ENCODE results near the gene CYP24A1. TPM values are rescaled to one million over a fixed set of nuclear protein-coding genes. Genes with fewer than 3 reads are reported as not detected.

CYP24A1 gene
- total RNA-seq, 2 donors from 2014 or later: 0.13 TPM; not detected in 1

- TF ChIP-seq CTCF (conservative IDR thresholded peaks at IDR 0.05): no peak
- no peak for DNase-seq
- no peaks in the 10 kb centered on the region for H3K36me3 ChIP-seq (ENCODE audit: control insufficient read depth, insufficient read depth, low read length)
- H3K4me3 Mint-ChIP-seq: no peak overlapping the region
- WGBS, 2 experiments (ENCODE audit: insufficient coverage in 1 of 2, insufficient read length in 1 of 2): 100% methylated on average over 1 of the region's 2 CpGs; no CpG with 5 or more reads in 1 of the 2 experiments
- H3K9me3 Mint-ChIP-seq: no peaks in the 10 kb centered on the region
- H3K36me3 Mint-ChIP-seq (ENCODE audit: low read depth): no peaks in the 10 kb centered on the region
- H3K4me1 Mint-ChIP-seq: no peaks in the 10 kb centered on the region
- H3K27ac Mint-ChIP-seq: no peak overlapping the region
- H3K27ac ChIP-seq (ENCODE audit: low read depth, low read length): no peak overlapping the region
- H3K9ac ChIP-seq (ENCODE audit: extremely low read depth, low read length, poor library complexity, severe bottlenecking): no peak overlapping the region
- H3K27me3 Mint-ChIP-seq (ENCODE audit: insufficient read depth): no peaks in the 10 kb centered on the region
- H3K27me3 ChIP-seq (ENCODE audit: control insufficient read depth, insufficient read depth, low read length, poor library complexity, severe bottlenecking): no peaks in the 10 kb centered on the region
- H3K4me1 ChIP-seq (ENCODE audit: control insufficient read depth, insufficient read depth, low read length): no peaks in the 10 kb centered on the region
- H3K4me3 ChIP-seq (ENCODE audit: low read length): no peak overlapping the region
- no peaks in the 10 kb centered on the region for H3K9me3 ChIP-seq (ENCODE audit: control insufficient read depth, low read length)
Observed at GRCh38 chr20:54153041-54153327, 20.8 kb downstream of the CYP24A1 start.

GRCh38 chr20:54152227-54153040, 21.4 kb downstream of the CYP24A1 start:
- DNase-seq: peak; percentile 47
- Mint-ChIP-seq H3K4me3 (no peak overlapping the region), H3K27ac (no peak overlapping the region), H3K36me3 (ENCODE audit: low read depth) (no peaks in the 10 kb centered on the region), H3K9me3 (no peaks in the 10 kb centered on the region), H3K27me3 (ENCODE audit: insufficient read depth) (no peaks in the 10 kb centered on the region), H3K4me1 (no peaks in the 10 kb centered on the region)
- WGBS, 2 experiments (ENCODE audit: insufficient coverage in 1 of 2, insufficient read length in 1 of 2): 86 to 88% methylated on average over 4 to 10 of the region's 10 CpGs
- Histone ChIP-seq H3K36me3 (ENCODE audit: control insufficient read depth, insufficient read depth, low read length) (no peaks in the 10 kb centered on the region), H3K4me1 (ENCODE audit: control insufficient read depth, insufficient read depth, low read length) (no peaks in the 10 kb centered on the region), H3K27ac (ENCODE audit: low read depth, low read length) (no peak overlapping the region), H3K4me3 (ENCODE audit: low read length) (no peak overlapping the region), H3K9ac (ENCODE audit: extremely low read depth, low read length, poor library complexity, severe bottlenecking) (no peak overlapping the region), H3K9me3 (ENCODE audit: control insufficient read depth, low read length) (no peaks in the 10 kb centered on the region), H3K27me3 (ENCODE audit: control insufficient read depth, insufficient read depth, low read length, poor library complexity, severe bottlenecking) (no peaks in the 10 kb centered on the region)
- TF ChIP-seq CTCF (conservative IDR thresholded peaks at IDR 0.05): no peak

- Histone ChIP-seq H3K27me3 (ENCODE audit: control insufficient read depth, insufficient read depth, low read length, poor library complexity, severe bottlenecking) (no peaks in the 10 kb centered on the region), H3K4me3 (ENCODE audit: low read length) (no peak overlapping the region), H3K9me3 (ENCODE audit: control insufficient read depth, low read length) (no peaks in the 10 kb centered on the region), H3K9ac (ENCODE audit: extremely low read depth, low read length, poor library complexity, severe bottlenecking) (no peak overlapping the region), H3K4me1 (ENCODE audit: control insufficient read depth, insufficient read depth, low read length) (no peaks in the 10 kb centered on the region), H3K36me3 (ENCODE audit: control insufficient read depth, insufficient read depth, low read length) (no peaks in the 10 kb centered on the region), H3K27ac (ENCODE audit: low read depth, low read length) (no peak overlapping the region)
- H3K27ac Mint-ChIP-seq: no peak overlapping the region
- no peaks in the 10 kb centered on the region for H3K4me1 Mint-ChIP-seq
- no peak for DNase-seq
- H3K4me3 Mint-ChIP-seq: no peak overlapping the region
- no peak for TF ChIP-seq CTCF (conservative IDR thresholded peaks at IDR 0.05)
- 92 to 93% methylated on average over 6 to 12 of the region's 12 CpGs for WGBS, 2 experiments (ENCODE audit: insufficient coverage in 1 of 2, insufficient read length in 1 of 2)
- no peaks in the 10 kb centered on the region for H3K9me3 Mint-ChIP-seq
- H3K27me3 Mint-ChIP-seq (ENCODE audit: insufficient read depth): no peaks in the 10 kb centered on the region
- H3K36me3 Mint-ChIP-seq (ENCODE audit: low read depth): no peaks in the 10 kb centered on the region
Observed at GRCh38 chr20:54151511-54152226, 22.1 kb downstream of the CYP24A1 start.
